HK-2 (cell line): ENCODE data around the gene SRA1.

Experiments
- DNase-seq: peaks from one replicate; pipeline ENCODE4 v3.0.0-alpha.2; 2018; ENCODE audit not compliant: unreplicated experiment

Gene SRA1

DNA sequence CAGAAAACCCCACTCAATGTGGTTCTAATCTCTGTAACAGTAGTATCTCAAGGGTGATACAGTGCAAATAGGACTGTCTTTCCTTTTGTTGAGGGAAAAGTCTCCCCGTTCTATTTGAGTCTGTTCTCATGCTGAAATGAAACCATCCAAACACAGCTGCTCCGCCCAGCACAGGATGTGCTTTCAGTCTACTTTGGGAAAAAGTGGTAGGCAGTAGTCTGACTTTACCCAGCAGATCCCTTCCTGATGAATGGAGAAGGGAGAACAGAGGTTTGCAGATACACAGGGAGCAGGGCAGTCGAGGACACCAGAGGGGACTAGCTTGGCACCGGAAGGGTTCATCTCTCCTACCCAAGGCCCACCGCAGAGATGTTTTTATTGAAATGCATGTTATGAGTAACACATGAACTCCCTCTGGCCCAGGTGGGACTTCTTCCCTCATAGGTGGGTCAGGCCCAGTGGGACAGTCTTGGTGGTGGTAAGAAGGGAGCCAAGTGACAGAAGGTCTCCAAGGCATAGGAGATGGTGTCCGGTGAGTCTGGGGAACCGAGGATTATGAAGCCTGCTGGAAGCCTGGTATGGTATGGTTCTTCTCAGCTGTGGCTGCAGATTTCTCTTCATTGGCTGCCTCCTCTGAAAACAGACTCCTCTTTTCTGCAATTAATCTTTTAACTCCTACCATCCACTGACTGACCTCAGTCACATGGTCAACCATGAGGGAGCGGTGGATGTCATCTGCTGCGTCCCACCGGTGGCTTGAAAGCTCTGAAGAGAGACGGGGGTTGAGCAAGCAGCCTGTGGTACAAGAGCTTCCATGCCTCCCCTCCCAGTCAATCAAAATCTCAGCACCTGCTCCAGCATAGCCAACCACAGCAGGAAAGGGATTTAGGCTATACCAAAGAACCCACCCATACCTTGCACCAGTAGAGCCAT is 6.9 kb downstream of the SRA1 start:
- DNase-seq: no peak

DNA sequence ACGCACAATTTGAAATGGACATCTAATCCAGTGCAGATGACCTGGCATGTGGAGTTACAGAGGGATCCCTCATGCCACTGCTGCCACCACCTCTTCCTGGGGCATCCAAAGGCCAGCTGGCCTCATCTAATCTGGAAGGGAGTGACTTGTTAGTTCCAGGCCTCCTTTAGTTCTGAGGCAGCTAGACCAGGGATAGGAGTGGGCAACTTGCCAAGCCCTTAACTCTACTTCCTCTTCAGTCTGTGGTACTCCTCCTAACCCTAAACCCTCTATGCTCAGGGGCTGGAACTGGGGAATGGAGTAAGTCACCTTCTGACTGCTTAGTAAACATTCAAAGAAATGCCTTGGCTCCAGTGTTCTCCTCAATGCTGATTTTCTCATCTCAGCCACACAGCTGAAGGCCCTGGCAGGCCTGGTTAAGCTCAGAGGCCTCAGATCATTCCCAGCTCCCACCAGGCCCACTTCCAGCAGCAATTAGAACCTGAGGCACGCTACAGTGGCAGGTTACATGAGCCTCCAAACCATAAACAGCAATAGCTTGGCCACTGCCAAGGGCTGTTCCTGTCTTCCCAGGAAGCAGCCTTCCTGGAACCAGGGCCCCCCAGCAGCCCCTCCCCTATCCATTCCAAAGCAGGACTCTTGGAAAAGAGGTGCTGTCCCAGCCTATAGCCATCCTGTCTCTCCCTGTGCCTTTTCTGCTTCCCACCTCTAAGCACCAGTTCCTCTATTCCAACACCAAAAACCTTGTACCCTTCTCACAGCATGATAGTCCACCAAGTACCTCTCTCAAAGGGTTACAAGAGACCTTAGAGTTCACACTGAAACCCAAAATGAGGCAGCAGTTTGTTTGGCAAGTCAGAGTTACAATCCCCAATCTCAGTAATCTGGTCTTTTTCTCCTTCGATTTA is 7.8 kb downstream of the SRA1 start:
- DNase-seq: no peak

DNA sequence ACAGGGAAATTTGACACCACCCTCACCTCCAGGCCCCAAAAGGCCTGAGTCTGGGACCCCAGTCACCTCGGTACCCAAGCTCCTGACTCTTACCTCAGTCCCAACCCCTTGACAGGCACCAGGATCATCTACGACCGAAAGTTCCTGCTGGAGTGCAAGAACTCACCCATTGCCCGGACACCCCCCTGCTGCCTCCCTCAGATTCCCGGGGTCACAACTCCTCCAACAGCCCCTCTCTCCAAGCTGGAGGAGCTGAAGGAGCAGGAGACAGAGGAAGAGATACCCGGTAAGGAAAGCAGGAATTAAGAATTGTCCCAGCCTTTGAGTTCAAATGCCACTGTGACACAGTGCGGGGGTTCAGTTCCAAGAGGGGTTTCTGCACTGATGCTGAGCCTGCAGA is 8.5 kb downstream of the SRA1 start:
- DNase-seq: no peak

GRCh38 chr5:140548300-140548688 is 9.0 kb downstream of the SRA1 start:
- no peak for DNase-seq

GRCh38 chr5:140547508-140548299 is 9.6 kb downstream of the SRA1 start, which contains the start of gene EIF4EBP3:
Gene EIF4EBP3, plus strand, starts transcription at chr5:140547662. Its CDS starts 76 bp downstream, at chr5:140547738.
- DNase-seq: peak; percentile 87

GRCh38 chr5:140546851-140547507 is 10.3 kb downstream of the SRA1 start:
- no peak for DNase-seq

DNA sequence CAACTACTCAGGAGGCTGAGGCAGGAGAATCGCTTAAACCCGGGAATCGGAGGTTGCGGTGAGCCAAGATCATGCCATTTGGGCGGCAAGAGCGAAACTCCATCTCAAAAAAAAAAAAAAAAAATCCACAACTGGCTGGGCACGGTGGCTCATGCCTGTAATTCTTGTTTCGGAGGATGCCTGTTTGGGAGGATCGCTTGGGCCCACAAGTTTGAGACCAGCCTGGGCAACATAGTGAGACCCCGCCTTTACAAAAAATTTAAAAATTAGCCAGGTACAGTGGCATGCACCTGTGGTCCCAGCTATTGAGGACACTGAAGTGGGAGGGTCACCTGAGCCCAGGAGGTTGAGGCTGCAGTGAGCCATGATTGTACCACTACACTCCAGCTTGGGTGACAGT is 11.7 kb downstream of the SRA1 start:
- no peak for DNase-seq

- DNase-seq: no peak
These were observed 12.3 kb downstream of the SRA1 start for GRCh38 chr5:140544986-140545385.

GRCh38 chr5:140542972-140543371 is 14.3 kb downstream of the SRA1 start:
- DNase-seq: no peak

- DNase-seq: no peak
These were observed 17.0 kb downstream of the SRA1 start for GRCh38 chr5:140540227-140540626.

DNA sequence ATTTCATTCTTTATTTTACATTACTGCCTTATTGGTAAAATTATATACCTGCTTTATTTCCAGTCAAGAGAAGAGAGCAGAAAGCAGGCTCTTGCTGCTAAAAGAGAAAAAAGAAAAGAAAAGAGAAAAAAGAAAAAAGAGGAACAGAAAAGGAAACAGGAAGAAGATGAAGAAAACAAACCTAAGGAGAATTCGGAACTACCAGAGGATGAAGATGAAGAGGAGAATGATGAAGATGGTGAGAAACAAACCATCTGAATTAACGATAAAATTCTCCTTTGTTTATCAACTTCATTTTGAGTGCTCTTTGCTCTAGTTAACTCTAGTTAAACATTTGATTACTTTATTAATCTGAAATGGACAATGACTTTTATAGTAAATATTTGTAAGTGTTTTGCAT is 33.3 kb downstream of the SRA1 start:
- no peak for DNase-seq

DNA sequence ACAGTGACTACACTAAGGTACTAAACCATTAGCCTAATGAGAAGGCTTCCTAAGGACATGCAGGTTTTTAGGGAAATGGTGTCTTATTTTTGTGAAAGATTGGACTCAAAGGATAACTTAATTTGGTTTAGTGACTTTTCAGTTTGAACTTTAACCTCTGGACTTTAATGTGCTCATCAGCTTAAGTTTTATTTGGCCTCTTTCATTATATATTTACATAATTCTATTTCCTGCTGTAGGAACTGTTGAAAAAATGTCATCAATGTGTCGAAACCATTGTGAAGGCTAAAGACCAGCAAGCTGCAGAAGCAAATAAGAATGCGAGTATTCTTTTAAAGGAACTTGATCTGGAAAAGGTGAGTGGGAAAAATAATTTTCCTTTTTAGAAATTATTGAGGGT is 44.1 kb downstream of the SRA1 start:
- DNase-seq: no peak

- DNase-seq: no peak
These were observed 47.4 kb downstream of the SRA1 start for GRCh38 chr5:140509898-140510297.

- DNase-seq: no peak
These were observed 54.4 kb downstream of the SRA1 start for GRCh38 chr5:140502834-140503233.
